Measurements from ENCODE around the gene FADS3. TPM values are rescaled to one million over a fixed set of nuclear protein-coding genes. Genes with fewer than 3 reads are reported as not detected.

The FADS3 gene
- total RNA-seq, 1 experiment from 2014 or later: 67.9 TPM

GRCh38 chr11:61860054-61860903, 31.1 kb downstream of the FADS3 start:
- no peaks in the 10 kb centered on the region for H3K79me2 ChIP-seq (ENCODE audit: low read length)
- H3K27ac ChIP-seq (ENCODE audit: low read length): no peak overlapping the region
- H2AFZ ChIP-seq (ENCODE audit: low read length): no peak overlapping the region
- ChIA-PET POLR2A (ENCODE audit: unreplicated experiment) (no interaction called here), CTCF (no interaction called here)
- no peaks in the 10 kb centered on the region for H3K9me2 ChIP-seq (replicated peaks; ENCODE audit: low read length)
- intact Hi-C loops (cut with micrococcal nuclease): no loop called here
- 0 out of 2 replicates have a peak, but pooled peaks cover 3% of the 10 kb centered on the region for H4K20me1 ChIP-seq (ENCODE audit: low read length)
- no peak overlapping the region for H3K4me2 ChIP-seq (ENCODE audit: low read length)
- no peak for TF ChIP-seq EZH2 (IDR thresholded peaks at IDR 0.05; ENCODE audit: low read length, unreplicated experiment)
- no peak for TF ChIP-seq EZH2phosphoT487 (IDR thresholded peaks at IDR 0.05; ENCODE audit: borderline replicate concordance, low read length)
- TF ChIP-seq CTCF (conservative IDR thresholded peaks at IDR 0.05; ENCODE audit: low read depth, low read length): no peak
- no peak overlapping the region for H3K4me3 ChIP-seq (ENCODE audit: low read length)
- no peaks in the 10 kb centered on the region for H3K4me1 ChIP-seq (ENCODE audit: insufficient read depth, low read length)
- H3K27me3 ChIP-seq (ENCODE audit: low read length): no peaks in the 10 kb centered on the region
- H3K36me3 ChIP-seq (ENCODE audit: low read depth, low read length): peaks cover 12% of the 10 kb centered on the region
- ATAC-seq (peak; percentile 18; the same call in 1 of the 2 replicates), DNase-seq (peak; percentile 20)
- H3K9me3 ChIP-seq (ENCODE audit: low read length): no peaks in the 10 kb centered on the region
- H3K9ac ChIP-seq (ENCODE audit: low read length): no peak overlapping the region
- no TSS peak for BruUV-seq (replicated peaks)
- no peaks in the 10 kb centered on the region for H3F3A ChIP-seq (ENCODE audit: low read length, unreplicated experiment)

GRCh38 chr11:61855939-61856680, 35.2 kb downstream of the FADS3 start:
- Histone ChIP-seq H3K9me3 (ENCODE audit: low read length) (no peaks in the 10 kb centered on the region), H3F3A (ENCODE audit: low read length, unreplicated experiment) (no peaks in the 10 kb centered on the region), H4K20me1 (ENCODE audit: low read length) (0 out of 2 replicates have a peak, but pooled peaks cover 3% of the 10 kb centered on the region), H2AFZ (ENCODE audit: low read length) (no peak overlapping the region), H3K27ac (ENCODE audit: low read length) (no peak overlapping the region), H3K4me1 (ENCODE audit: insufficient read depth, low read length) (no peaks in the 10 kb centered on the region), H3K27me3 (ENCODE audit: low read length) (no peaks in the 10 kb centered on the region), H3K9ac (ENCODE audit: low read length) (no peak overlapping the region), H3K9me2 (replicated peaks; ENCODE audit: low read length) (no peaks in the 10 kb centered on the region), H3K36me3 (ENCODE audit: low read depth, low read length) (peaks cover 12% of the 10 kb centered on the region), H3K4me2 (ENCODE audit: low read length) (no peak overlapping the region), H3K4me3 (ENCODE audit: low read length) (no peak overlapping the region), H3K79me2 (ENCODE audit: low read length) (no peaks in the 10 kb centered on the region)
- POLR2A ChIA-PET (ENCODE audit: unreplicated experiment): no interaction called here
- BruUV-seq (replicated peaks): no TSS peak
- ATAC-seq (peak; percentile 42), DNase-seq (no peak)
- TF ChIP-seq EZH2 (IDR thresholded peaks at IDR 0.05; ENCODE audit: low read length, unreplicated experiment): no peak
- no peak for TF ChIP-seq EZH2phosphoT487 (IDR thresholded peaks at IDR 0.05; ENCODE audit: borderline replicate concordance, low read length)
- TF ChIP-seq CTCF (conservative IDR thresholded peaks at IDR 0.05; ENCODE audit: low read depth, low read length): no peak
- CTCF ChIA-PET: no interaction called here
- intact Hi-C loops (cut with micrococcal nuclease): no loop called here
